Tibial nerve (tissue), 4 donors: ENCODE measurements around the gene DISC1.

ENCODE experiments used
- EP300 ChIP-seq, 2 donors: sonication (generic); formaldehyde crosslinking; IDR thresholded peaks; one replicate each; pipeline ENCODE4 v1.6.1; 2017; ENCODE audit warnings: antibody characterized with exemption in 2 of 2, mild to moderate bottlenecking in 1 of 2
- POLR2A ChIP-seq, 2 donors: fragments of 450-650 bp; IDR thresholded peaks; one replicate each; pipeline ENCODE4 v1.6.1; 2017; ENCODE audit warnings: antibody characterized with exemption in 2 of 2, mild to moderate bottlenecking in 2 of 2, moderate library complexity in 2 of 2
- TF ChIP-seq, protein P1 (sequence below), 5 experiments: fragments of 200-600 bp in 3 of 5; fragments of 450-650 bp in 2 of 5; sonication (generic) in 3 of 5; IDR thresholded peaks; one replicate each; pipeline ENCODE4 v1.5.1; 2016 to 2019; ENCODE audit warnings: antibody characterized with exemption in 5 of 5, mild to moderate bottlenecking in 3 of 5, moderate library complexity in 2 of 5

DNA sequence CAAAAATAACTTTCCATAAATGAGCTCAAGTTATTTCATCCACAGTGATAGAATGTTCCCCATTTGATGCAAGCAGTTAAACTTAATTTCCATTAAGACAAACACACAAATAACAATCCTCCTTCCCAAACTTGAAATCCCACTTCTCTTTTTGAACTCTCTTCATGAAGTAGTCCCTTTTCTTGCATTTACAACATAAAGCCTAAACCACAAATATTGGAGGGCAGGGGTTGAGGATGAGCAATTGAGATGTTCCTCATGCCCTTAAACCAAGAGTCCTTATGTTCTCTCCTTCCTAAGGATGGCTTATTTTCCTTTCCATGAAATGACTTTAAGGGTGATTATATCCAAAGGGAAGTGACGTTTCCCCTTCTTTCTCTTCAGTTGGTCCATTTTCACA, 228.8 kb downstream of the DISC1 start:
- TF ChIP-seq, protein P1, sequence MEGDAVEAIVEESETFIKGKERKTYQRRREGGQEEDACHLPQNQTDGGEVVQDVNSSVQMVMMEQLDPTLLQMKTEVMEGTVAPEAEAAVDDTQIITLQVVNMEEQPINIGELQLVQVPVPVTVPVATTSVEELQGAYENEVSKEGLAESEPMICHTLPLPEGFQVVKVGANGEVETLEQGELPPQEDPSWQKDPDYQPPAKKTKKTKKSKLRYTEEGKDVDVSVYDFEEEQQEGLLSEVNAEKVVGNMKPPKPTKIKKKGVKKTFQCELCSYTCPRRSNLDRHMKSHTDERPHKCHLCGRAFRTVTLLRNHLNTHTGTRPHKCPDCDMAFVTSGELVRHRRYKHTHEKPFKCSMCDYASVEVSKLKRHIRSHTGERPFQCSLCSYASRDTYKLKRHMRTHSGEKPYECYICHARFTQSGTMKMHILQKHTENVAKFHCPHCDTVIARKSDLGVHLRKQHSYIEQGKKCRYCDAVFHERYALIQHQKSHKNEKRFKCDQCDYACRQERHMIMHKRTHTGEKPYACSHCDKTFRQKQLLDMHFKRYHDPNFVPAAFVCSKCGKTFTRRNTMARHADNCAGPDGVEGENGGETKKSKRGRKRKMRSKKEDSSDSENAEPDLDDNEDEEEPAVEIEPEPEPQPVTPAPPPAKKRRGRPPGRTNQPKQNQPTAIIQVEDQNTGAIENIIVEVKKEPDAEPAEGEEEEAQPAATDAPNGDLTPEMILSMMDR (IDR thresholded peaks at IDR 0.05), result no peak
- no peak for TF ChIP-seq POLR2A (IDR thresholded peaks at IDR 0.05)
- TF ChIP-seq EP300 (IDR thresholded peaks at IDR 0.05), result no peak
